ENCODE results near the gene SPEF2.
"Not testable (repeated sequence)": the region's sequence is repeated elsewhere in the genome, so short reads cannot be mapped to it uniquely, and the experiment has no call there.

SPEF2 gene

DNA sequence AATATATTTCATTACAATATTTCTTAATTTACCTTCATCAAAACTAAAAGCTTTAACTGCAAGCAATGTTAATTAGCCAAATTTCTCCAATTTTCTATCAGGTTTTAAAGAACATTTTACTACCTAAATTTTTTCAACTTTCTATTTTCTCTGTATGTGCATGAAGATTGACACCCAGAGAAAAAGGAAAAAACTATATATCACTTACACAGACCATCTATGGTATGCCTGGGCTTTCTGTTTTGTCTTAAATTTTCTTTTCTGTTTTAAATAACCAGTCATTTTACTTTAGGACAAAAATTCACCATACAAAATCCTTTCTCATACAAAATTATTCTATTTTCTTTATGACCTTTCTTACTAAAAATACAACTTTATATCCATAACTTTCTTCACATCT, 225.2 kb downstream of the SPEF2 start:
- H3K4me3 ChIP-seq (replicated peaks; ENCODE audit: insufficient read depth, low read length), result no peak overlapping the region
- H3K27ac ChIP-seq (replicated peaks), result no peak overlapping the region
- DNase-seq (ENCODE audit: low read depth in 1 of 2, low spot score in 1 of 2), result no peak
- no peaks in the 10 kb centered on the region for H3K27me3 ChIP-seq (ENCODE audit: insufficient read depth, poor library complexity, severe bottlenecking)
- TF ChIP-seq POLR2AphosphoS5 (IDR thresholded peaks at IDR 0.05; ENCODE audit: low read depth), result no peak
- TF ChIP-seq CTCF (IDR thresholded peaks at IDR 0.05; ENCODE audit: insufficient read depth, low read length), result no peak
- TF ChIP-seq, protein P1, sequence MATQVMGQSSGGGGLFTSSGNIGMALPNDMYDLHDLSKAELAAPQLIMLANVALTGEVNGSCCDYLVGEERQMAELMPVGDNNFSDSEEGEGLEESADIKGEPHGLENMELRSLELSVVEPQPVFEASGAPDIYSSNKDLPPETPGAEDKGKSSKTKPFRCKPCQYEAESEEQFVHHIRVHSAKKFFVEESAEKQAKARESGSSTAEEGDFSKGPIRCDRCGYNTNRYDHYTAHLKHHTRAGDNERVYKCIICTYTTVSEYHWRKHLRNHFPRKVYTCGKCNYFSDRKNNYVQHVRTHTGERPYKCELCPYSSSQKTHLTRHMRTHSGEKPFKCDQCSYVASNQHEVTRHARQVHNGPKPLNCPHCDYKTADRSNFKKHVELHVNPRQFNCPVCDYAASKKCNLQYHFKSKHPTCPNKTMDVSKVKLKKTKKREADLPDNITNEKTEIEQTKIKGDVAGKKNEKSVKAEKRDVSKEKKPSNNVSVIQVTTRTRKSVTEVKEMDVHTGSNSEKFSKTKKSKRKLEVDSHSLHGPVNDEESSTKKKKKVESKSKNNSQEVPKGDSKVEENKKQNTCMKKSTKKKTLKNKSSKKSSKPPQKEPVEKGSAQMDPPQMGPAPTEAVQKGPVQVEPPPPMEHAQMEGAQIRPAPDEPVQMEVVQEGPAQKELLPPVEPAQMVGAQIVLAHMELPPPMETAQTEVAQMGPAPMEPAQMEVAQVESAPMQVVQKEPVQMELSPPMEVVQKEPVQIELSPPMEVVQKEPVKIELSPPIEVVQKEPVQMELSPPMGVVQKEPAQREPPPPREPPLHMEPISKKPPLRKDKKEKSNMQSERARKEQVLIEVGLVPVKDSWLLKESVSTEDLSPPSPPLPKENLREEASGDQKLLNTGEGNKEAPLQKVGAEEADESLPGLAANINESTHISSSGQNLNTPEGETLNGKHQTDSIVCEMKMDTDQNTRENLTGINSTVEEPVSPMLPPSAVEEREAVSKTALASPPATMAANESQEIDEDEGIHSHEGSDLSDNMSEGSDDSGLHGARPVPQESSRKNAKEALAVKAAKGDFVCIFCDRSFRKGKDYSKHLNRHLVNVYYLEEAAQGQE (IDR thresholded peaks at IDR 0.05; ENCODE audit: insufficient replicate concordance, low read depth), result no peak
- TF ChIP-seq SPI1 (IDR thresholded peaks at IDR 0.05; ENCODE audit: borderline replicate concordance, low read depth), result no peak
- TF ChIP-seq GABPA (IDR thresholded peaks at IDR 0.05; ENCODE audit: low read depth), result no peak

DNA sequence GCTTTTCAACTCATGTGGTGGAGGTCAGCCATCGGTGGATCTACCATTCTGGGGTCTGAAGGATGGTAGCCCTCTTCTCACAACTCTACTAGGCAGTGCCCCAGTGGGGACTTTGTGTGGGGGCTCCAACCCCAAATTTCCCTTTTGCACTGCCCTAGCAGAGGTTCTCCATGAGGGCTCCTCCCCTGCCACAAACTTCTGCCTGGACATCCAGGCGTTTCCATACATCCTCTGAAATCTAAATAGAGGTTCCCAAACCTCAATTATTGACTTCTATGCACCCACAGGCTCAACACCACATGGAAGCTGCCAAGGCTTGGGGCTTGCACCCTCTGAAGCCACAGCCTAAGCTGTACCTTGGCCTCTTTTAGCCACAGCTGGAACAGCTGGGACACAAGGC, 227.8 kb downstream of the SPEF2 start:
- H3K27me3 ChIP-seq (ENCODE audit: insufficient read depth, poor library complexity, severe bottlenecking); DNase-seq (ENCODE audit: low read depth in 1 of 2, low spot score in 1 of 2); H3K4me3 ChIP-seq (replicated peaks; ENCODE audit: insufficient read depth, low read length); H3K27ac ChIP-seq (replicated peaks): not testable (repeated sequence)

- no peak overlapping the region for H3K27ac ChIP-seq (replicated peaks)
- no peaks in the 10 kb centered on the region for H3K27me3 ChIP-seq (ENCODE audit: insufficient read depth, poor library complexity, severe bottlenecking)
- no peak for DNase-seq (ENCODE audit: low read depth in 1 of 2, low spot score in 1 of 2)
- TF ChIP-seq POLR2AphosphoS5 (IDR thresholded peaks at IDR 0.05; ENCODE audit: low read depth) (no peak), SPI1 (IDR thresholded peaks at IDR 0.05; ENCODE audit: borderline replicate concordance, low read depth) (no peak), GABPA (IDR thresholded peaks at IDR 0.05; ENCODE audit: low read depth) (no peak), CTCF (IDR thresholded peaks at IDR 0.05; ENCODE audit: insufficient read depth, low read length) (no peak)
- TF ChIP-seq, protein P1 (IDR thresholded peaks at IDR 0.05; ENCODE audit: insufficient replicate concordance, low read depth), result no peak
- no peak overlapping the region for H3K4me3 ChIP-seq (replicated peaks; ENCODE audit: insufficient read depth, low read length)
Observed at GRCh38 chr5:35847491-35847890, 229.8 kb downstream of the SPEF2 start.

- Histone ChIP-seq H3K27me3 (ENCODE audit: insufficient read depth, poor library complexity, severe bottlenecking) (no peaks in the 10 kb centered on the region), H3K27ac (replicated peaks) (no peak overlapping the region), H3K4me3 (replicated peaks; ENCODE audit: insufficient read depth, low read length) (no peak overlapping the region)
- DNase-seq (ENCODE audit: low read depth in 1 of 2, low spot score in 1 of 2), result no peak
- TF ChIP-seq GABPA (IDR thresholded peaks at IDR 0.05; ENCODE audit: low read depth) (no peak), POLR2AphosphoS5 (IDR thresholded peaks at IDR 0.05; ENCODE audit: low read depth) (no peak), CTCF (IDR thresholded peaks at IDR 0.05; ENCODE audit: insufficient read depth, low read length) (no peak), SPI1 (IDR thresholded peaks at IDR 0.05; ENCODE audit: borderline replicate concordance, low read depth) (no peak)
- TF ChIP-seq, protein P1 (IDR thresholded peaks at IDR 0.05; ENCODE audit: insufficient replicate concordance, low read depth), result no peak
Observed at GRCh38 chr5:35847961-35848360, 230.3 kb downstream of the SPEF2 start.

Measured in HL-60 (cell line).